Stomach (tissue), 9 donors: ENCODE results near the gene AGAP1. TPM values are rescaled to one million over a fixed set of nuclear protein-coding genes. Genes with fewer than 3 reads are reported as not detected.

Experiments used
- DNase-seq, 2 donors: peaks; one replicate each; pipeline versions ENCODE4 v3.0.0 to v3.0.0-alpha.2; 2013 to 2019
- H3K27ac ChIP-seq, 5 donors: fragments of 200-600 bp in 4 of 5; sonication (generic) in 4 of 5; one replicate each; pipeline ENCODE4 v1.5.1; 2013 to 2019; ENCODE audit warnings: mild to moderate bottlenecking in 1 of 5, moderate library complexity in 1 of 5
- H3K27me3 ChIP-seq, 3 donors: fragments of 200-600 bp; sonication (generic); one replicate each; pipeline ENCODE4 v1.5.1; 2017 to 2019; ENCODE audit warnings: mixed run types in 1 of 3
- H3K36me3 ChIP-seq, 4 donors: fragments of 200-600 bp; sonication (generic); 1 replicate in 3 of 4; 2 replicates in 1 of 4; pipeline ENCODE4 v1.5.1; 2016 to 2019
- H3K4me1 ChIP-seq, 4 donors: fragments of 200-600 bp; sonication (generic); one replicate each; pipeline ENCODE4 v1.5.1; 2016 to 2019
- H3K4me3 ChIP-seq, 4 donors: fragments of 200-600 bp; sonication (generic) in 3 of 4; one replicate each; pipeline ENCODE4 v1.5.1; 2016 to 2019; ENCODE audit warnings: mild to moderate bottlenecking in 1 of 4
- H3K9me3 ChIP-seq, 4 donors: fragments of 200-600 bp; sonication (generic); one replicate each; pipeline ENCODE4 v1.5.1; 2016 to 2019
- EP300 ChIP-seq: sonication (generic); formaldehyde crosslinking; IDR thresholded peaks from one replicate; pipeline ENCODE4 v1.6.1; 2017; ENCODE audit warnings: antibody characterized with exemption
- POLR2A ChIP-seq, 4 donors: fragments of 450-650 bp; IDR thresholded peaks; one replicate each; pipeline ENCODE4 v1.6.1; 2016; ENCODE audit warnings: antibody characterized with exemption in 4 of 4, control low read depth in 2 of 4, mild to moderate bottlenecking in 1 of 4, moderate library complexity in 1 of 4
- POLR2AphosphoS5 ChIP-seq, 3 donors: sonication (generic); formaldehyde crosslinking; IDR thresholded peaks; one replicate each; pipeline ENCODE4 v1.6.1; 2016; ENCODE audit warnings: antibody characterized with exemption in 3 of 3
- WGBS, 5 donors: extraction: QIAGEN DNeasy Blood & Tissue Kit in 3 of 5; methylation state at CpG; one replicate each; pipeline versions ENCODE4 v1.1.5 to v1.1.7; 2013 to 2018; 5-methylcytosine and 5-hydroxymethylcytosine counted together
- intact Hi-C: fragments of 100-400 bp; cut with DNase I; formaldehyde crosslinking; loops from one replicate; pipeline ENCODE4 v1.15.1; 2023; ENCODE audit warnings: low total_unique reads
- polyA plus RNA-seq, 3 donors: library from polyadenylated mRNA; stranded (reverse); fragments of 200-250 nt; gene quantifications; one replicate each; pipeline ENCODE4 v1.2.3, GENCODE V29; 2013
- total RNA-seq, 5 donors: library from RNA; depleted of rRNA; stranded (reverse); fragments of >200 nt; gene quantifications; one replicate each; pipeline versions ENCODE4 v1.1.0 to v1.2.3, GENCODE V29; 2014 to 2016
- TF ChIP-seq, protein P1 (sequence below), 7 experiments: fragments of 450-650 bp in 4 of 7; fragments of 200-600 bp in 3 of 7; sonication (generic) in 3 of 7; IDR thresholded peaks; one replicate each; pipeline ENCODE4 v1.5.1; 2016 to 2019; ENCODE audit warnings: antibody characterized with exemption in 7 of 7, control low read depth in 2 of 7, mild to moderate bottlenecking in 1 of 7
- donor health status: healthy with polysubstance abuse.
- donor health status: Bipolar disorder and iron deficiency.
- donor health status: healthy.

AGAP1 gene
- total and polyA plus RNA-seq, 8 donors: 4.2 to 139 (median 35.0) TPM

DNA sequence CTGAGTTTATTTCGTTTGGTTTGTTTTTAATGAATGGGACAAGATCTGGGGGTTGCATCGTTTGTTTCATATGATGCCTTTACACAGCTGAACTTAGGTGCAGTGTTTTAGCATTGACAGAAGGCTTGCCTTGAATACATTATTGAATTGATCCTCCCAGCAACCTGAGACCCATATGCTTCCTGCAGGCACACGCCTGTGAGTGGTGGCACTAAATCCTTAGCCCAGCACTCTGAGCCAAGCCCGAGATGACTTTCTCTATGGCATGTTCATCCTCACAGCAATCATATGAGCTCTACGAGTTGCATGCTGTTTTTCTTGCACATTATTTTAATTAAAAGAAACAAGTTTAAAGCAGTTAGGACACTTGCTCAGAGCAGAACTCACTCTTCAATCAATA lies 47.8 kb upstream of the AGAP1 start:
- no peaks in the 10 kb centered on the region for H3K27me3 ChIP-seq
- DNase-seq: no peak
- H3K36me3 ChIP-seq: no peaks in the 10 kb centered on the region
- H3K9me3 ChIP-seq: peaks cover 0 to 12% (median 6%) of the 10 kb centered on the region in 4 donors
- H3K4me3 ChIP-seq: no peak overlapping the region
- no peak for TF ChIP-seq POLR2A (IDR thresholded peaks at IDR 0.05)
- TF ChIP-seq EP300: no peak
- TF ChIP-seq, protein P1, sequence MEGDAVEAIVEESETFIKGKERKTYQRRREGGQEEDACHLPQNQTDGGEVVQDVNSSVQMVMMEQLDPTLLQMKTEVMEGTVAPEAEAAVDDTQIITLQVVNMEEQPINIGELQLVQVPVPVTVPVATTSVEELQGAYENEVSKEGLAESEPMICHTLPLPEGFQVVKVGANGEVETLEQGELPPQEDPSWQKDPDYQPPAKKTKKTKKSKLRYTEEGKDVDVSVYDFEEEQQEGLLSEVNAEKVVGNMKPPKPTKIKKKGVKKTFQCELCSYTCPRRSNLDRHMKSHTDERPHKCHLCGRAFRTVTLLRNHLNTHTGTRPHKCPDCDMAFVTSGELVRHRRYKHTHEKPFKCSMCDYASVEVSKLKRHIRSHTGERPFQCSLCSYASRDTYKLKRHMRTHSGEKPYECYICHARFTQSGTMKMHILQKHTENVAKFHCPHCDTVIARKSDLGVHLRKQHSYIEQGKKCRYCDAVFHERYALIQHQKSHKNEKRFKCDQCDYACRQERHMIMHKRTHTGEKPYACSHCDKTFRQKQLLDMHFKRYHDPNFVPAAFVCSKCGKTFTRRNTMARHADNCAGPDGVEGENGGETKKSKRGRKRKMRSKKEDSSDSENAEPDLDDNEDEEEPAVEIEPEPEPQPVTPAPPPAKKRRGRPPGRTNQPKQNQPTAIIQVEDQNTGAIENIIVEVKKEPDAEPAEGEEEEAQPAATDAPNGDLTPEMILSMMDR (IDR thresholded peaks at IDR 0.05): no peak
- TF ChIP-seq POLR2AphosphoS5 (IDR thresholded peaks at IDR 0.05): no peak
- intact Hi-C loops: no loop called here
- H3K27ac ChIP-seq: no peak overlapping the region
- peaks cover 0 to 3% (median 0%) of the 10 kb centered on the region in 4 donors for H3K4me1 ChIP-seq
- 84 to 93% (median 85%) methylated on average over 5 of the region's 5 CpGs for WGBS, 5 donors

DNA sequence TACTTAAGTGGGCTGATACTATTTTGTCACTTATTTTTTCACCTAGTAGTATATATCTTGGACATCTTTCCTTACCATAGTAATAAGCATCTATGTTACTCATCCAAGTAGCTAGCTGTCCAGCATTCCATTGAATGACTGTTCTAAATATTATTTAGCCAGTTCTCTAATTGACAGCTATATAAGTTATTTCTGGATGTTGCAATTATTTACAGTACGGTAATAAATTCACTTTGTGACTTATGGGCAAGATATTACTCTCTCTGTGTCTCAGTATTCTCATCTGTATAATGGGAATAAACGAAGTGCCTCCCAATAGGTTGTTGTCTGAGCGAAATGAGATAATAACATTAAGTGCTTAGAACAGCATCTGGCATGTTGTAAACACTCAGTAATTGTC lies 46.6 kb upstream of the AGAP1 start:
- WGBS, 5 donors: 84 to 95% (median 88%) methylated on average over 3 of the region's 3 CpGs

DNA sequence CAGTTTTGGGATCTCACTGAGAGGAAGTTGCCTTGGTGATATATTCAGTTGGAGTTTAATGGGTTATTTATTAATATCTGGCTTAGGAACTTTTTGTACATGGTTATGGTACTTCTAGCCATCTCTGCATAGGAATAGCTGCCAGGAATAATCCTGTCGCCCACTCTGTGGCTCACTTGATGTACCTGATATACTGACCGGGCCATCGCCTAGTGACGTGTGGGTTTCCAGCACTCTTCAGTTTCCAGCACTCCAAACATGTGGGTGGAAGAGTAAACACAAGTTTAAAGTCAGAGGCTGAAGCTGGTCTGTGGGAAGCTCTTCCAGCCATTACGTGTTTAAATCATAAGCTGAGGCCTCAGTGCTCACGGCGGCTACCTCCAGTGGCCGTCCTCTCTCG lies 44.3 kb upstream of the AGAP1 start:
- intact Hi-C loops: no loop called here
- WGBS, 5 donors: 45 to 64% (median 61%) methylated on average over 9 of the region's 9 CpGs
- H3K9me3 ChIP-seq: no peaks in the 10 kb centered on the region
- peaks cover 0 to 3% (median 0%) of the 10 kb centered on the region in 4 donors for H3K4me1 ChIP-seq
- H3K36me3 ChIP-seq: no peaks in the 10 kb centered on the region
- no peak overlapping the region for H3K27ac ChIP-seq
- TF ChIP-seq POLR2AphosphoS5 (IDR thresholded peaks at IDR 0.05) (no peak), EP300 (no peak), POLR2A (IDR thresholded peaks at IDR 0.05) (no peak)
- TF ChIP-seq, protein P1 (IDR thresholded peaks at IDR 0.05): no peak
- peaks cover 0 to 10% (median 0%) of the 10 kb centered on the region in 3 donors for H3K27me3 ChIP-seq
- DNase-seq: no peak
- no peak overlapping the region for H3K4me3 ChIP-seq

More for the DNA sequence above, 46.6 kb upstream of the AGAP1 start:
- no peaks in the 10 kb centered on the region for H3K36me3 ChIP-seq
- peaks cover 0 to 5% (median 0%) of the 10 kb centered on the region in 3 donors for H3K27me3 ChIP-seq
- peaks cover 0 to 12% (median 6%) of the 10 kb centered on the region in 4 donors for H3K9me3 ChIP-seq
- intact Hi-C loops: no loop called here
- H3K27ac ChIP-seq: no peak overlapping the region
- TF ChIP-seq POLR2A (IDR thresholded peaks at IDR 0.05) (no peak), POLR2AphosphoS5 (IDR thresholded peaks at IDR 0.05) (no peak), EP300 (no peak)
- TF ChIP-seq, protein P1 (IDR thresholded peaks at IDR 0.05): no peak
- H3K4me1 ChIP-seq: peaks cover 0 to 3% (median 0%) of the 10 kb centered on the region in 4 donors
- no peak for DNase-seq
- H3K4me3 ChIP-seq: no peak overlapping the region

DNA sequence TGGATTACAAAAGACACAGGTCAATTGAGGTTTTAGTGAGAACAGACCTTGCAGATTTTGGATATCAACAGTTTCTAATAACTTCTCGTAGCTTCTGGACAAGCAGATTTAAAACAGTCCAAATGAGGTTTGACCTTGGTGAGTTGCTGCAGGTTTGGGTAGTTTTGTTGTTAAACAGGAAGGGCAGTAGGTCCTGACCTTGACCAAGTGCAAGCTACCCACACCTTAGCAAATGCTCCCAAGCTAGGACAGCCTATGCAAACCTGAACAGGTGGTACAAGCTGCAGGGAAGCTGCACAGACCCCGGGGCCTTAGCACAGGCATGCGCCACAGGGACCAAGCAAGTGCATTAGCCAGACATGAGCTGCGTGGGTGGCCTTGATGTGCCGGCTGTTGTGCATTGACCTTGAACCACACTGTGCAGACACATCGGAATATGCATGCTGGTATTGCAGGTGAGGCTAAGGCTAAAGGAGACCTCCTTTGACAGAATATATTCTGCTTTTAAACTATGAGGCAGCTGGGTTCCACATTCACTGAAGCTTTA lies 40.2 kb upstream of the AGAP1 start:
- TF ChIP-seq POLR2A (IDR thresholded peaks at IDR 0.05) (no peak), EP300 (no peak), POLR2AphosphoS5 (IDR thresholded peaks at IDR 0.05) (no peak)
- TF ChIP-seq, protein P1 (IDR thresholded peaks at IDR 0.05): no peak
- H3K9me3 ChIP-seq: no peaks in the 10 kb centered on the region
- no peak for DNase-seq
- no peaks in the 10 kb centered on the region for H3K36me3 ChIP-seq
- peaks cover 0 to 3% (median 0%) of the 10 kb centered on the region in 4 donors for H3K4me1 ChIP-seq
- H3K27ac ChIP-seq: no peak overlapping the region
- intact Hi-C loops: no loop called here
- H3K4me3 ChIP-seq: no peak overlapping the region
- 79 to 94% (median 90%) methylated on average over 3 to 6 of the region's 6 CpGs for WGBS, 5 donors
- H3K27me3 ChIP-seq: peaks cover 0 to 10% (median 0%) of the 10 kb centered on the region in 3 donors
